Stimulated activated CD4-positive, alpha-beta T cell treated with anti-CD3 and anti-CD28 coated beads, Interleukin-1b, Interleukin-23, amount 100 ng/mL, for 1 hour (primary cell): ENCODE data around the gene GSAP.

Experiments used
- DNase-seq, 2 donors: peaks; one replicate each; pipeline ENCODE4 v3.0.0-alpha.2; 2020; ENCODE audit warnings: low read depth in 2 of 2

GSAP gene

DNA sequence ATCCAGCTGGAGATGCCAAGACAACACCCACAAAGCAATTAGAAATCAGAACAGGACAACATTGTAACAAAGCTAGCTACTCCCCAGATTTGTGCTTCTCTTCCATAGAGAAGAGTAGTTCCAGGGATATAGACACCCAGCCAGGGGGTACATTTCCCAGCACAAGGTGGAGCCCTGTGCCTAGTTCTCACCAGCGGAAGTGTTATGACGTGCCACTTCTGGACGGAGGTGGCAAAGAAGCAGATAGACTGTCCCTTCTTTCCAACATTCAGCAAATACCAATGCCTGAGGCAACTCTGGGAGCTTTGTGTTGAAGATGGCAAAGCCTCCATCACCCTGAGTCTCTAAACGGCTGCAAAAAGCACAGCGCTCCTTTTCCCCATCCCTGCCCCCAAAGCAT, 23.4 kb upstream of the GSAP start:
- no peak for DNase-seq

DNA sequence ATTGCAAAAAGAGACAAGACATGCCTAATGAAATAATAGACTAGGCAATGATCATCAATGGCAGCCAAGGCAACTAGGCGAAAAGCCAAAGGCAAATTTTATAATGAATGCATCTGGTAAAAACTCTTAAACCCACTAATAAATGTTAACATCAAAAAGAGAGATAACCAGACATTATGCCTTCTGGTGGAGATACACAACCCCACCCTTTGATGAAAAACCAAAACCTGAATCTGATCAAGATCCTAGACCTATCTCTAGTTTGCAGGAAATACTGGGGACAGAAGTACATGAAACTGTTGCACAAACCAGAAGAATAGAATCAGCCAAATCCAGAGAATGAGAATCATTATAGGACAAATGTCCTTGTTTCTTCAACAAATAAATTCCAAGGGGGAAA, 22.0 kb upstream of the GSAP start:
- DNase-seq: no peak

DNA sequence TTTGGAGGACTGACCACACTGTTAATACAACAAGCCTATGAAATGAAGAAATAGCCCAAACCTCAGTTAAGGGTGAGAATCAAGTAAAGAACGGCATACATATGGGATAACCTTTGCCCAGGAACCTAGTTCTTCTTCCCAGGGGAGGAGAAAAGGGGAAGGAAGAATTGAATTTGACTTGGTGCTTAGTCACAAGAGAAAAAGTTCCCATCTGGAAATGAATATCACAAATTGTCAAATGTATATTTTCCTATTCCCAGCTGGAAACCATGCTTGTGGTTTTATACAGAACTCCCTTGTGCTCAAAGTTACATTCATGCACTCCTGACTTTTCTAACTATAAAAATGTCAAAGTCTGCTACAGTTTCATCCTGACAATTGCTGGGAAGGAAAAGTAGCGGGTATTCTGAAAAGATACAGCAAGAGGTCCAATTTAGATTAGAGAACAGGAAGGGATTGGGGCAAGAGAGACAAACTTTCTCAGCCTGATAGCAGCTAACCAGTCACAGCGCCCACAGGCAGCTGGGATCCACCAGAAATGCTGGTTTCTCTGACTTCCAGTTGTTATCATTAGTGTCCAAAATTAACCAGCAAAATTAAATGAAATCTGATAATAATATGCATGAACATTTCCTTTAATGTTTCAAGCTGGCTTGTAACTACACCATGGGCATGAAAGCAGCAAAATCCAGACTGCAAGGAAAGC, 18.6 kb upstream of the GSAP start:
- DNase-seq: no peak

DNA sequence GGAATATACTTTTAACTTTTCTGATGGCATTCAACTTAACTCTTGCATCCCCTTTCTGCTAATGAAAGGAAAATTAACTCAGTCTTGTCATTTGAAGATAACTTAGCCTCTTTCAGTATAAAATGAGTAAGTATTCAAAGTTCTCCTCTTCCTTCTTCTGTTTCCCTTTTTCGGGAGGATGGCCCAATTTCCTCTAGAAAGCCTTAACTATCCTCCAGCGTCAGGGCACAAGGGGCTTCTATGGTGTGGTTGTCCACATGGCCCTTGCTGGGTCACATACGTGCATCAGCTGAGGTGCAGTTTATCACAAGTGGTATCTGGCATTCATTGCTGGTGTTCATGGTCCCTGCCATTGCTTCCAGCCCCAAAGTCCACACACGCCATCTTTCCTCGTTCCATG, 17.8 kb upstream of the GSAP start:
- no peak for DNase-seq

DNA sequence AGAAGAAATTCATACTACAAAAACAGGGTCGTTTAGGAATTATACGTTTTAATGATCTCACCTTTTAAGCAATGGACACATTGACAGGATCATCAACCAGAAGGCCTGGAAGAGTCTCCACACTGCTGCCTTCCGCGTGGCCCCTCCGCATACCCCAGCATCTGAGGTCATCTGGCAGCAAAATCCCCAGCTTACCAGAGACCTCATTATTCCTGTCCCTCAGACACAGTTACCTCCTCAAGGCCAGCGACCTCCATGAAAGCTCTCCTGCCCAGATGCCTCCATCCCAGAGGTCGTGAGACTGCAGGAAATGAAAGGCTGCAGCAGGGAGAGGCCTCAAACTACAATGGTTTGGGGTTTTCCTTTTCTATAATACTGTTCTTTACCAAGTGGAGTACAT, 14.8 kb upstream of the GSAP start:
- DNase-seq: no peak

DNA sequence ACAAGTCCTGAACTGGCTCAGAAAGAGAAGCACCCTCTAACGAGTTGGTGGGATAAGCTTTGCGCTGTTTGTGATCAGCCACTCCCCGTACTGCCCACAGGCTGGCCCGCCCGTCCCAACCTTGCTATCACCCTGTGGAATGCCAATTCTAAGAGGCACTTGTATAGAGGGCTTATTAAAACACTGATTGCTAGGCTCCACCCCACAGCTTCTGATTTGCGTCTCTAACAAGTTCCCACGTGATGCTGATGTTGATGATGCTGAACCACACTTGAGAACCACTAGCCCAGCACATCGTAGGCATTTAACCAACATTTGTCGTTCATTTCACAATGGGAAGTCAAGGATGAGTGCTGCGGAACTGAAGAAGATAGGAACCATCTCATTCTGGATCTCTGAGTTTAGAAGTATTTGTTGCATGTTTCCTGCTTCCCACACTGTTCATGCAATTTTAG, 12.7 kb upstream of the GSAP start:
- no peak for DNase-seq

DNA sequence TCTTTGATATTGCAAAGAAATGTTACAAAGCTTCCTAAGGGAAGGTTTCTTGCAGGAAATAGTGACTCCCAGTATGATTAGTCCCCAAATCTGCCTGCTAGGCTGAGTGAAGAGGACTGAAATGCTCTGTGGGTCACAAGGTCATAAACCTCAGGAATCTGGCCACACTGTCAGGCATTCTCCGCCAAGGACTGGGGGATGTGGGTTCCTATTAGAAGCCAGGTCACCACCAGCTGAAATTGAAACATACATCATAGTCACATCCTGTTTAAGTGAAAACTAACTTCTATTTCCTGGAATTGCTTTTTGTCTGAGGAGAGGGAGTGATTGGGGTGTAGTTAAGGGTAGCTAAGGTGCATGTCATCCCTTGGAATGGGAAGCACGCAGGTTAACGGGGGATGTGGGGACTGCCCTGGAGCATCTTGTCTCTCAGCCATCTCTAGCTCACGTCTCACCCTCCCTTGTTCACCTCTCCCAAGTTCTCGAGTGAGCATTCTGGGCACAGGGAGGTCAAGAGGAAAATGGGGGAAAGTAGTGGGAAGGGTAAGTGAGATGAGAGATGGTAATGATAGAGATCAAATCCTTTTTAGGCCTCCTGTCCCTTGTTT, 12.0 kb upstream of the GSAP start:
- DNase-seq: no peak

DNA sequence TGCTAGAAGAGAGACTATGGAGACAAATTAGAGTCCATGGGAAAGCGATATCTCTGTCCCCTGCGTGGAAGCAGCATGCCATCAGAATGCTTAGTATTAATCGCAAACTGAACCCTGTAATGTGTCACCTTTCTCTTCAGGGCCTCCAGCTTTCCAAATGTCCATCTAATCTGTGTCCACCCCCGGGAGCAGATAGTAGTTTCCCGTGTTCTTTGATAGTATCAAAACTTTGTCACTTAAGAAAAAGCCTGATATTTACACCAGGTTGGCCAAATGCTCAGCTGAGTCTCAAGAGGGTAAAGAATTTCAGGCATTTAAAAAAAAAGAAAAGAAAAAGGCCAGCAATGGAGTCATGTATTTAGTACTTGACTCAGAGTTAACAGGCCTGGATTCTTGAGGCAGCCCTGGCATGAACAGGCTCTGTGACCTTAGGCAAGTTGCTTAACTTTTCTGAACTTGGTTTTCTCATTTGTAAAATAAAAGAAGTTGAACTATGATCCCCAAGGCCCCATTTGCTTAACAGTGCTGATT, 10.4 kb upstream of the GSAP start:
- DNase-seq: no peak

DNA sequence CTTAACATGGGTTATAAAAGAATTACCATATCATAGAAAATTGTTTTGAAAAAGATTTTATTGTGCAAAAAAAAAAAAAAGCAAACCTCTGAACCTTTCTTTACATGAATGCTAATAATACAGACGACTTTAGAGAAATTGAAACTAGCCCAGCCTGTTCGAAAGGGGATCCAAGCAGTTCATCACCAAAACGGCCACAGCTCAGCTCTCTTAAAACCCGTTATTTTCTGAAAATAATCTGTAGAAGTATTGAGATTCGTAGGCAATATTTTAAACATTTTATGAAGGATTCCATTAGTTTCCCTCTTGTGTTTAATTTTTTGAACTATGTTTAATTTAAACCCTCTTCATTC, 9.9 kb upstream of the GSAP start:
- DNase-seq: no peak

DNA sequence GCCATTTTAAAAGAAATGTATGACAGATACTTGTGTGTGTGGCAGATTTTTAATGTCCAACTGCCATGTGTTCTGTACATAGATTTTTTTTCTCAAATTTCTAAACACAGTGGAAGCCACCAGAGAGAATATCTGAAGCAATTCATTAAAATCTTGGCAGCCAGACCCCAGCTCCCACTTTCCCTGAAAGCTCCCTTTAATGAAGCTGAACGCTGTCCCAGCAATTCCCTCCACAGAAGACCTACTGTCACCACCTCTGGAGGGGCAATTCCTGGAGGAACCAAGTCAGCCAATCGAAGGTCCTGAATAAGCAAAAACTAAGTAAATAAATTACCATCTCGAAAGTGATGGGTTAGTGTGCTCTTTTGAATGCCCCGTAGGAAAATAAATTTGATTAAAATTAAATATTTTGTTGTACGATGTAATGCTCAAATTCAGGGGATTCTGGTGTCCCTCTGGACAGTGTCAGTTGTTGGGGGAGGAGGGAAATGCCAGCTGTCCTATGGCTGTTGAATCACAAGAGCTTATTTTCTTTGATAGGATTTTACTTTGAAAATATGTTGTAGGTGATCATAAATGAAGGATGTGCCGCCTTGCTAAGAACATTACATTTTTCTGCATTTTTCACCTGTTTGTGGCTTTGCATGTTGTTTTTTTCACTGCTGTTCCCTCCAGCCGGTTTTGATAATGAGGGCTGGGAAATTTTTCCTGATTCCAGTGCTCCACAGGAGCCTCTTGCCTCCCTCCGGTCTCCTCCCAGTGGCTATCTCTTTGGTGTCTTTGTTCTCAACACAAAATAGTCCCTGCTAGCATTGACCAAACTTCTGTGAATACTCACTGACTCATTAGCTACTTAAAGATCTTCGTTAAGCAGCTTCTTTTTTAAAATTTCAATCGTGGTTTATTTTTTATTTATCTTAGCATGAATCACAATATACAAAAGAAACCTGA, 9.2 kb upstream of the GSAP start:
- DNase-seq: no peak

DNA sequence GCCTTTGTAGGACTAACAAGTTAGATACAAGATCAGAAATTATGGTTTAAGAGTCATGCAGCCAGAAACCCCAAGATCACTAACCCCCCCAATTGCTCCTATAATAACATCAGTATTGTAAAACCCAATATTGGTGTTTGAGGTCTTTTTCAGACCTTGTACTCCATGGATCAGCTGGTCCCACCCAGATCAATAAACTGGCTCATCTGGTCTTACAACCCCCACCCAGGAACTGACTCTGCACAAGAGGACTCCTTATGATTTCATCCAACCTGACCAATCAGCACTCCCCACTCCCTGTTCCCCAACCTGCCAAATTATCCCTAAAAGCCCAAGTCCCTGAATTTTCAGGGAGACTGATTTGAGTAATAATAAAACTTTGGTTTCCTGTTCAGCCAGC, 6.4 kb upstream of the GSAP start:
- DNase-seq: no peak

DNA sequence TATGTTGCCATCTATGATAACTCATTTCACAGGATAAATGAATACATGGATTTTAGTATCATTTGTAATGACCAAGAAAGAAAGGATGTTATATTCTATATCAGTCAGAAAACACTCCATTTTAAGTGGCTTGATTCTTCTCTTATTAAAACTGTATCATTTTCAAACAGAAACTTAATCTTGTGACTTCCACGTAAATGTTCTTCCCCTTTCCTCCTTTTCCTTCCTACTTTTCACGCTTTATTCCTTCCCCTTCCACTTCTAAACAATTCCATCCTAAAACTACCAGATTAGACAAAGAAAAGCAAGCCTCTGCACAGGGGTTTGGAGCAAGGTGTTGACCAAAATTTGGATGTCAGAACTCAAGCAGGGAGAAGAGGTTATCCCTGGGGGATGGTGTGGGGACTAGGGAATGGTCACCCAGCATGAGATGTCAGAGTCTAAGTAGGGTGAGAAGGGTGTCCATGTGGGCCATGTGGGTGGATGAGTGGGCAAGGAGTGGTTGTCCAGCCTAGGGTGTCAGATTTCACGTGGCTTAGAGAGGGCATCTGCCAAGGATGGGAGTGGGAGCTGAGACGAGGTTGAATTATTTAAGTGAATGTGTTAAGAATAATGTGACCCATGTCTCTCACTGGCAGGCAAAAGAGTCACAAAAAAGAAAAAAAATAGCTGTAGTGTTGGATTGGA, 5.0 kb upstream of the GSAP start:
- no peak for DNase-seq

DNA sequence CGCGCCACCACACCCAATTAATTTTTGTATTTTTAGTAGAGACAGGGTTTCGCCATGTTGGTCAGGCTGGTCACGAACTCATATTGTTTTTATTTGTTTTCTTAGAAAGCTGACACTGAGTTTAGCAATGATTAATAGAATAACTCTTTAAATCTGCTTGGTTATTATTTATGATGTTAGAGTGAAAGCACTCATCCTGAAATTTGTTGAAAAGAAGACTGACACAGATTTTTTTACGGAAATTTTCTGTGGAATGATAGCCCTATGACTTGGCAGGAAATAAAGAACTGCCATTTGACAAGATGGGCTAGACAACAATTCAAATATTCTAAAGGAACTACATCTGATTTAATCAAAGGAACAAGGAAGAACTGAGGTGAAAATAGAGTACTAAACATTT, 4.3 kb upstream of the GSAP start:
- no peak for DNase-seq

DNA sequence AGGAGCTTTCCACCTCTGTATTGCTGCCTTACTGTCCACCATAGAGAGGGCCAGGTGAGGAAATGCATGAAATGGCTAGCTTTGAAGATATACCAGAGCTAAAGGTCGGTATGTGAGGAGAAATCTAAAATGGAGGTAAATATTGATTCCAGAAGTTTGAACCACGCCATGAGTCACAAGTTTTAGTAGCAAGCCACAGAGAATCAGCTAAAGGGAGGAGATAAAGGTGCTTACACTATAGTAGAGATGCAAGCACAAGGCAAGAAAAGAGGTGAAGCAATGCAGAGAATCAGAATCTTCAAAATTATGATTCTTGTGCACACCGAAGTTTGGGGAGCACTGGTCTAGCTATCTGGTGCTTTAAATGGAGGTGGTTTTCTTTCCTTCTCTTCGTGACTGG, 3.0 kb upstream of the GSAP start:
- no peak for DNase-seq

DNA sequence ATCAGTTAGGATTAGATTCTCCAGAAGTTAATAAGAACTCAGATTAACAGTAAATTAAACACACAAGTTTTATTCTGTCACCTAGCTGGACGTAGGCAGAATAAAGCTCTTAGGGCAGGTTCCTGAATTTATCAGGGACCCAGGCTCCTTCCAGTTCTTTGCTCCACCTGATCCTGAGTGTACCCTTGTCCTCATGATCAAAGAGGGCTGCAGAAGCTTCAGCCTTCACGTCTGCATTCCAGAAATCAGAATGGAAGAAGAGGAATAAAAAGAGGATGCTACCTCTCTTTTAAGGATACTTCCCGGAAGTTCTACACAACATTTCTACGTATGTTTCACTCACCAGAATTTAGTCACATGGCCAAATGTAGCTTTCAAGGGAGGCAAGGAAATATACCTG, 1.7 kb upstream of the GSAP start:
- no peak for DNase-seq

DNA sequence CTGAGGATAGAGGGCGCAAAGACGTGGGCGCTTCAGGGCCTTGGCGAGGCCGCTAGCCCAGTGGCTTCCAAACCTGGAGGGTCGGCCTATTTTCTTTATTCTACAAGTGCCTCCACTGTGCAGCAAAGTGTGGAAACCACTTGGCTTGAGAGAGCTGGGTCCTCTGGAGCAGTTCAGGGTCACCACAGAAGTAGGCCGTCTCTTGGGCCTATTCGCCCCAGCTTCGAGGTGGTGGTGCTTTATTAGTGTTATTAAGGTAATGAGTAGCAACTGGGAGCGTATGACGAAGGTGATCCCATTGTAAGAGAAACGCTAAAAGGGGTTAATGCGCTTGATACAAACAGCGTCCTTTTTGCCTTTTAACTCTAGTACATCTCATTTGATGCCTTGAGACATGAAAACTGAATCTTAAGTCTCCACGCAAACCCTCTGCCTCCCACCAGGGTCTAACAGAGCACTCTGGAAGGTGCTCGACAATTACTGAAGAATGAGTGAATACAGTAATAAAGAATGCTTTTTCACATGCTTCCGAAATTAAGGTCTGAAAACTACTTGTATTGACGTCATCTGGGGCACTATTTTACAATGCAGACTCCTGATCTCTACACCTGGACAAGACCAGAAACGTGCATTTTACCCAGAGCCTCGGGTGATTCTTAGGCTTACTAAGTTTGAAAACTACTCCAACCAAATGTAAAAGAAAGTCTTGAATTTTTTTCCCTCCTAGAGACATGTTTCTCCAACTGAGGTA, 647 bp upstream of the GSAP start:
- DNase-seq: no peak

DNA sequence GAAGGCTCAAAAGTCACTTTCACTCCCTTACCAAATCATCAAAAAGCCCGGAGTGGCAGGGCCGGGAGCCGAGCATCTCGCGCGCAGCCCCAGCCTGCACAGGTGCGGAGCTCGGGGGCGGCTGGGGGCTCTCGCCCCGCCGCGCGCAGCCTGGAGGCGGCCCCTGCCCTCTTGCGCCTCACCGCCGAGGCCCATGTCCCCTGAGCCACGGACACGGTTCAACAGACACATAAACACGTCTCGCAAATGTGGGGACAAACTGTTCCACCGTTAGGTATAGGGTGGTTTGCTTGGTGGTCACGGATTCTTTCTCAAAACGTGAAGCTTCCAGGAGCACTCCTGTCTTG, 700 bp downstream of the GSAP start:
- DNase-seq: no peak

DNA sequence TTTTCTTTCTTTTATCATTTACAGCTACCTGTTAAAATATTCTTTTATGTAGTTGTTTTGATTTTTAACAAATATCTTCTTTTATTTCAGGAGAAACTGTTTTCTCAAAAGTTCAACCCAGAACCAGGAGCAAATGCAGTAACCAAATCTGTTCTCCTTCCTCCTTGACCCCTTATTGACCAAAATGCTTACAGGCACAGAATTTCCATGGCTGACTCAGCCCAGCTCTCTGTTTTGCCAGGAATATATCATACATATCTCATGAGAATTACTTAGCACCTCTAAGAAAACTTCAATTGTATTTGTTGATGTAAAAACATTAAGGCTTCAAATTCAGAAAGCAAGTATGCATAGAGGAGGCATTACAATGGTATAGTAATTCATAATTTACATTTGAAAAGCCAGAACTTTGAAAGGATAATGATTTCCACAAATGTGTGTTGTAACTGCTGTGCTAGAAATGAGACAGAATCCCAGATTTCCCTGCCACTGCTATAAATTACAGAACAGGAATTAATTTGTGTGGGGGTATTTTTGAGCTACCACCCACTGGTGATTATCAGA, 2.2 kb downstream of the GSAP start:
- DNase-seq: no peak

DNA sequence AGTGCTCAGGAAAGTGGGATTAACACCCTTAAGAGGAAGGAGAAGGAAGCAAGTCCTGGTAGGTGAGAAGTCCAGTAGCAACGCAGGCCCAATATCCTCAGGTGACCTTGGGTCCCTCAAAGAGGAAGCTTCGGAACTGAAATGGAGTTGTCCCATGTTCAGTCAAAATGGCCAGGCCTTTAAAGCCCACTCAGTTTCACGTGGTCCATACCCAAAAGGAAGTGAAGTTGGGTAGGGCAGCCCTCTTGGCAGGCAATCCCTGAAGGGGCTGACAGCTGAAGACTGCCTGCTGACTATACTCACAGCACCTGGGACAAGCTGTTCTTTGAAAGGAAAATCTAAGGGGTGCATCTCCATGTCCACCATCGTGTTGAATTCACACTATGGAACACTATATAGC, 3.0 kb downstream of the GSAP start:
- no peak for DNase-seq

DNA sequence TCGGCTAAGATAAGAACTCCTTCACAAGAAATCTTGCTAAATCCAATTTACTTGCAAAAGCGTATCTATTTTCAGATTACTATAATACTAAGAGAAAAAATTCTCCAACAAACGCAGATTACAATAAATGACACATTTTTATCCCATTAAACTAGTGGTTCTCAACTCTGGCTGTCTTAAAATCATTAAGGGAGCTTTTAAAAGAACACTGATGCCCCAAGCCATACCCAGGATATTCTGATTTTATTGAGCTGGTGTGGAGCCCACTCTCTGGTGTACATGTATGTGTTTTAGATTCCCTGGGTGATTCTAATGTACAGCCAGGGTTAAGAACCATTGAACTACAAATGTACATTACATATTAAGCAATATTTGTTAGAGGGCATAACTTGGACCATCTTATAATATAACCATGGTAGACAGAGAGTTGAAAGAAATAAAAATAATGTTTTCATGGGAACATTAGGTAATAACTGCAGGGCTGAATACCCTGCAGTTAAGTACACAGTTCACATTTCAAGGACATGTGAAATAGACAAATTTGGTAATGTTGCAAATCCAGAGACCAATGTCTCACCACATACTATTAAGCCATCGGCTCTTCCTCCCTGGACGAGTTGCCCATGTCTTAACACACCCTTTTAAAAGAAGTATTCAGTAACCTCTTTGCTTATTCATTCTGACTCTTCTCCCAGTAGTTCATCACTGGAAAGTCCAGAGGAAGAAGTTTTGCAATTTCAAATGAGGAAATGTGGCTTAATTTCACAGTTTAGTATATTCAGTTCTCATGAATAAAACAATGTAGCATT, 6.2 kb downstream of the GSAP start:
- DNase-seq: no peak
